OCI-M2 (cell line): ENCODE results near the gene POLR2M.

Experiments
- DNase-seq: peaks from one replicate; lab custom pipeline; 2025; ENCODE audit not compliant: unreplicated experiment; lab: John Stamatoyannopoulos, UW

Gene POLR2M

GRCh38 chr15:57735891-57736290 lies 29.4 kb downstream of the POLR2M start:
- no peak for DNase-seq

DNA sequence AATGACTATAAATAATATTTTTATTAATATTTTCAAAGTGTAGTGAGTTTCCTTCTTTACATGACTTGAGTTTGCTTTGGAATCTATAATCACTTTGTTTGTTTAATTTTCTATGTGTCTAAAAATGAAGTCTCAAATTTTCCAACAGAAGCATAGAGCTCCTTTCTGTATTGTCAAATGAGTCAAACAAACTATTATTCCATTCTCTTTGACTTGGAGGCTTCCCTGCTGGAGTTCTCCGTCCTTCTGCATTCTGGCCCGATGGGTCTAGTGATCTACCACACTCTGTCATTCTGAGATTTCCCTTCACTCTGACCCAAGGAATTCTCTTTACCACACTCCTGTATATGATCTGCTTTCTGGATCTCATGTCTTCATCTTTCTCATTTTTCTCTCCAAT lies 30.1 kb downstream of the POLR2M start:
- no peak for DNase-seq

- DNase-seq: no peak
These were observed 32.3 kb downstream of the POLR2M start for GRCh38 chr15:57738734-57739237.

DNA sequence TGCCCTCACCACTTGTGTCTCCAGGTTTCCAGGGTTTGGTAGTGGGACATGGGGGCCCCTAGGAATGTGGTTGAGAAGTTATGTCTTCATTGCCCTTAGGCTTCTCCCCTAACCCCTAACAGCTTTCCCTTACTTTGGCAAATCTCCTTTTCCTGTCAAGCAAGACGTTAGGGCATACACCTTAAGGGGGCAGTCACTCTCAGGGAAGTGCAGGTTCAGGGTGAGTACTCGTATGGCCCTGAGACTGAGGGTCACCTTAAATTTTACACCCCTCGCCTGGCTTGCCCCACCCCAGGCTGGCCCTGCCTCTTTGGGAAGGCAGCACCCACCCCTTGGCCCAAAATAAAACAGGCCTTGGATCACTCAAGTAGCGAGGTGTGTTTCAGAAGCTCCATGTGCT lies 33.5 kb downstream of the POLR2M start:
- DNase-seq: no peak

DNA sequence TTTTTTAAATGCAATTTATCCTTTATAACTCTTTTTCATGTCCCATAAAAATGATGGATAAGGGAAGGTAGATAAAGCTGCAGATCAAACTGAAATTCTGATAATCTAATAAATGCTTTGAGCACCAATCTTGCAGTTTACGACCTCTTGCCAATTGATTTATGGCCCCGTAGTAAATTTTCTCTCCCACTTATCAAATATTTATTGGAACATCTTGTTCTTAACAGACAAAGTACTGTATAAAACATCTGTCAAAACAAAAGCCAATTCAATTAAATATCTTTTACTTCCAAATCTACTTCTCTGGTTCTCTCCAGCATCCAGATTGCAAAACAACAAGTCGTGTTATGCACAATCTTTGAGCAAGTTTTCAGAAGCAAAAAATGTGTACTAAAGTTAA lies 34.6 kb downstream of the POLR2M start:
- no peak for DNase-seq

GRCh38 chr15:57743424-57743823 lies 36.9 kb downstream of the POLR2M start:
- no peak for DNase-seq

DNA sequence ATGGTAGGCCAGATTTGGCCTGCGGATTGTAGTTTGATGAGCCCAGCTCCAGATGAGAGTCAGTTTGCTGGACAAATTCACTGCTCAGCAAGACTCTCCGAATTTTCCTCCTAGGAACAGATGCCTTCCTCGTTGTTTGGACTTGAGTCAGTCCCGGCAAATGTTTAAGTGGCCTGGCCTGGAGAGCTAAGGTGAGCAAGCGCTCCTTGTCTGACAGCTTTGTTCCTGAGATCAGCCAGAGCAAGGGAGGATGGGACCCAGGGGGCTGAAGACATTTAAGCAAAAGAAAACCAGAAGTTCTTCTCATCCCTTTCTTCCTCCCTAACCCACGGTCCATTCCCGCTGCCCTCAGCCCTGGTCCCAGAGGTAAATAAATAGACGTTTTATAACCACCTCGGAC lies 40.3 kb downstream of the POLR2M start:
- DNase-seq: no peak

GRCh38 chr15:57747206-57747896 lies 40.8 kb downstream of the POLR2M start:
- no peak for DNase-seq

DNA sequence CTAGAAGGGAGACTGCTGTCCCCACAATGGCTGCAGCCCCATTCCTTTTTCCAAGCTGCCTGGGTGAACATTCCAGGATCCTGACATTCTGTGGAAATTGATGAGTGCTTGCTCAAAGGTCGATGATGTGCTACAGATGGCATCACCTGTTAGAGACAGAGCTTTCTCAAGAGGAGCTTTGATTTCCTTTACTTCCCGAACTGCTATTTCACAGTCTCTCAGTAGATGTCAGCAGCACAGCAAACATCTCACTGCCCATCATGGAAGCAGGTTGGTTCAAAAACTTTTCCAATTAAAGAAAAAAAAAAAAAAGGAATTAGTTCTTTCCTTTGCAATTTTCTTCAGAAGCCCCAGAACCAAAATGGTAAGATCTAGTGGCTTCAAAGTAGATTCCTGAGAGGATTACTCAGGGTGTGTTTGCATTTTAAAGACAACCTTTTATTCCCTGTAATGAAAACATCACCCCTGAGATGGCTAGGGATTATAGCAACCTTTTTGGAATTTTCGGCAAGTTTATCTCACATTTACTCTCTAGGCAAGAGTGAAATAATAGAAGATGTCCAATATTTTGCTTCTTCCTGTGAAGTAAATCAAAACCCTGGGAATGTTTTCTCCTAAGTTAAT lies 44.8 kb downstream of the POLR2M start:
- no peak for DNase-seq

- DNase-seq: no peak
These were observed 45.9 kb downstream of the POLR2M start for GRCh38 chr15:57752436-57752835.

GRCh38 chr15:57752840-57753239 lies 46.3 kb downstream of the POLR2M start:
- DNase-seq: no peak

DNA sequence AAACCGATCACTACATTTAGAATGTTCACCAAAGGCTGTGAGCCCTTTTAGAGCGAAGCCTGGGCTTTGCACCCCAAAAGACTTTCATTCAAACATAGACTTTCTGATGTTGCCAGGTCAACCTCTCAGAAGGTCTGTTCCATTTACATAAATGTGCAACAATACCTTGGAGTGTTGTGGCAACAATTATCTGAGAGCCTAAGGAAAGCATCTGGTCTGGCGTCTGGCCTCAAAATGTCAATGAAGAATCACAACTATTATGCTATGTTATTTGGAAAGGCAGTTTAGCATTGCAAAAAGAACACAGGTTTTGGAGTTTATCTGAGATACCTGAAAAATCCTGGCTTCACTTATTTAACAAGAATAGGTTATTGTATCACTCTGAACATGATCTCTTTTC lies 50.0 kb downstream of the POLR2M start:
- DNase-seq: no peak

- DNase-seq: no peak
These were observed 52.0 kb downstream of the POLR2M start for GRCh38 chr15:57758560-57758959.

DNA sequence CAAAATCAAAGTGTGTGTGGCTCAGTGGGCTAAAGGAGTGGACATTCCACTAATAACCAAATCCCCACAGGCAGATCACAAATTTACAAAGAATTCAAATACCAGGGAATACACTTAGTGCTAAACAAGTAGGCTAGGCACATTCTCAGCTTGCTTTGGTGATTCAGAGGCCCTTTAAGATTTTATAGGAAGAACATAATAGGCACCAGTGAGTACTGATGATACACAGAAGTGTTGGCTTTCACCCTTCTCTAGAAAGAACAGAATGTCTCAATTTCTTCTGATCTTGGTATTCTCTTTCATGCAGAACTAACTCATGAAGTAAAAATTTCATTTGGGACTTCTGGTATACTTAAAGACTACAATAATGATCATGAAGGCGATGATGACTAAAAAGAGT lies 55.0 kb downstream of the POLR2M start:
- DNase-seq: no peak

- no peak for DNase-seq
These were observed 55.8 kb downstream of the POLR2M start for GRCh38 chr15:57762302-57762701.

- no peak for DNase-seq
These were observed 56.9 kb downstream of the POLR2M start for GRCh38 chr15:57763176-57763964.
